GM19455 (cell line): Measurements from ENCODE around the gene TMA7.

Source experiments
- ATAC-seq: cut with Tn5 transposase; IDR thresholded peaks from one replicate; pipeline ENCODE4 v1.9.1; 2021; ENCODE audit not compliant: unreplicated experiment

Gene TMA7

GRCh38 chr3:48422681-48423080, 17.4 kb upstream of the TMA7 start:
- no peak for ATAC-seq

DNA sequence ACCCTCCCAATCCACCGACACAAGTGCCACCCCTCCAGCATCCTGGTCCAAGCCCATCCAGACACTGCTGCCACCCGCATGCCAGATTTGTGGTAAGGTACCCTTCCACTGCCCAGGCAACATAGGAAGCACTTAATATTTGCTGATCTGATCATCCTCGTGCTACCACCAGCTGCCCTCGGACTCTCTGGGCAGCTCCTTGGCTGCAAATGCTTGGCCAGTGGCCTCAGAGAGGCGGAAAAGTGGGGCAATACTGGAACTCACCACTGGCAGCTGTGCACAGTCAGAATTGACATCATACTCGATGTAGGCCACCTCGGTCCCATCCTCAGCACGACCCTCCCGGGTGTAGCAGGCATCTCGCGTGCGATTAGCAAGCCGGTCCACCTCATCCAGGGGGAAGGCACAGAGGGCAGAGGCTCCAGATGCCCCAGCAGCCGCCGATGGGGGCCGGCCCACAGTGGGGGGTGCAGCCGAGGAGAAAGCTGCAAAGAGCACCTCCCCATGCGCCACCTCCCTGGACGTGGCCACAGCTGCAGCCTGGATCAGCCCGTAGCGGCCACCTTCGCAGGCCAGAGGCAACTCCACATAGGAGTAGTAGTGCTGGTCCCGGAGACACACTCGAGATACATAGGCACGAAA, 16.7 kb upstream of the TMA7 start:
- ATAC-seq: no peak

GRCh38 chr3:48423883-48424695, 16.0 kb upstream of the TMA7 start:
- ATAC-seq: no peak

DNA sequence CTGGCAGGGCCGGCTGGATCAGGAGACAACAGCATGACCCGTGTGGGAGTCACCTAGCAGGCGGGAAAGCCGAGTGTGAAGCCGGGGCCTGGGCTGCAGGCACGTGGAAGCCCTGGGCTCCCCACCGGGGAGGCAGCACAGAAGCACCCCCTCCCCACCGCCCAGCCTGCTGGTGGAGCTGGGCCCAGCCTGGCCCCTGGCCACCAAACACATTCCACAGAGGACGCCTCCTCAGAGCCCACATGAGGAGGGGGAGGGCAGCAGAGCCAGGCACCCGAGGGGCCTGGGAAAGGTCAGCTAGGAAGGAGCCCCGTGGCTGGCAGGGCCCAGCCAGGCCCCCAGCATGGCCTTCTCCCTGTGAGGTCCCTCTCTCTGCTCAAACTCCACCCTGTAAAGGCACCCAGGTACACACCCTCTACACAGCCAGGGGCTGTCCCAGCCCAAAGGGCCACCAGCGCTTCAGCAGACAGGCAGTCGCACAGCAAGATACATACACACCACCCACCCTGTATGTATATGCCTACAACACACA, 14.7 kb upstream of the TMA7 start:
- no peak for ATAC-seq

DNA sequence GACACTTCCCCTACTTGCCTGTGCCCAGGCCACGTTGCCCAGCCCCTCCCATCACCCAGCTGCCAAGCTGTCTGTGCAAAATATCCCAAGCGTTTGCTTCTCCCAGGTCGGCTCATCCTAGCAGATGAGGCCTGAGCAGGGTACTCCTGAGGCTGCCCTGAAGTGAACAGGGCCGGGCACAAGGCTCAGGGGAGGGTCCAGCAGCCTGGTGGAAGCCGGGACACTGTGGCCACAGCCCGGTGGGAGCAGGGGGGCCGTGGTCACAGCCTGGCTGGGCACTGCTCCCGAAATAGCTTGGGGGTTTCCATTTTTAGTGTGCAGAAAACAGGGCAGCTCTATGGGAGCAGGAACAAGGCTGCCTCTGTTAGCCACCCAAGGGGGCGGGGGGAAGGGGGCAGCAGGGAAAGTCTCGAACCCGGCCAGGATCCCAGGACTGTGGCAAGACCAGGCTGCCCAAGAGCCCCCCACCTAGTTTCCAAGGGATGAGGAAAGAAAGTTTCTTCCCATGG, 13.6 kb upstream of the TMA7 start:
- no peak for ATAC-seq

- no peak for ATAC-seq
These were observed 13.0 kb upstream of the TMA7 start for GRCh38 chr3:48426944-48427629.

GRCh38 chr3:48427630-48427962, 12.5 kb upstream of the TMA7 start:
- no peak for ATAC-seq

- no peak for ATAC-seq
These were observed 11.9 kb upstream of the TMA7 start for GRCh38 chr3:48428088-48428571.

GRCh38 chr3:48428572-48429316, 11.3 kb upstream of the TMA7 start:
- ATAC-seq: no peak

DNA sequence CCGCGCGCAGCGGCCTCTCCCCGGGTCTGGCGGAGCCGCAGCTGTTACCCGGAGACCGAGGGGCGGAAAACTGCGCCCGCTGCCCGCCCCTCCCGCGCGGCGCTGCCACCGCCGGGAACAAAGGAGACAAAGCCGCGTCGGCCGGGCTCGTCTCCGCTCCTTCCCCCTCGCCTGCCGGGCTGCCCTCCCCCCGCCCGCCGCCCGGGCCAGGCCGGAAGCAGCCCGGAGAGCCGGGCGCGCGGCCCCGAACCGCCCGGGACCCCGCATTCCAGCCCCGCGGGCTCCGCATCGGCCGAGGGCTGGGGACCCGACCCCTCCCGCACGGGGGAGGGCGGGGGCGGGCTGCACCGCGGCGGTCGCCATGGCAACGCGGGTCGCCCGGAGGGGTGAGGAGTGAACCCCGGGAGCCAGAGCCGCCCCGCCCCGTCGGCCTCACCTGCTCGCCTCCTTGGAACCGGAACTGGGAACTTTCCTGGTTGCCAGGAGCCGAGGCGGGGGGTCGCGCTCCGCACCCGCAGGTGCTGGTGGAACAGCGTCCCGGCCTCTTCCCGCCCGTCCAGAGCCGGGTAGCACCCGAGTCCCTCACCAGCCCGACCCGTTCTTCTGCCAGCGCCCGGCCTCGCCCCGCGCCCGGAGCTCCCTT, 10.6 kb upstream of the TMA7 start:
- no peak for ATAC-seq

DNA sequence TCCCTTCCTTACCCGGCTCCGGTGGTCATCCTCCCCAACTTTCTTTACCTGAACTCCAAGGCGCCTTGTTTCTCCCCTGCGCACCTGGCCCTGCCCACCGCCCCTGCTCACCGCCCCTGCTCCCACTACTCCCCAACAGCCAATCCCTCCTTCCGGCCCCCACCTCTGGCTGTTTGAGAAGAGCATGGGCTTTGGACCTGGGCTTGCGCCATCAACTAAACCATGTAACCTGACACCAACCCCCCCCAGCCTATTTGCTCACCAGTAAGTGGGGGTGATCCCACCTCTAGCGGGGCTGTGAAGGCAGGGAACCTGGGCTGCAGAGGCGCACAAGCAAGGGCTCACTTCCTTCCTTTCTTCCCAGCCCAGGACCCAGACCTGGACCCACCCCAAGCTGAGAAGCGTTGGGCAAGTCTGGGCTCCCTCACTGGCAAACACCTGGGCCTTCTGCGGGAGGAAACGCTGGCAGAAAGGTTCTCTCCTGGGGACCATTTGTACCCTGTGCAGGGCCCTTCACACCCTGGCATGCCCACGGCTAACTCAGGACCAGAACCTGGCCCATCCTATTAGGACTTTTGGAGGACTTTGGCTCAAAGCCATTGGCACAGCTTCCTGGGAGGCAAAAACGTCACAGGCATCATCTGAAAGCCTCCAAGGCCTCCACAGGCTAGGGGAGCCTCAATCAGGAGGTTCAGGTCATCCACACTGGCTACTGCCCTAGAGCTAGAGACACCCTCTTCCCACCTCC, 9.9 kb upstream of the TMA7 start, which contains the start of gene PLXNB1:
PLXNB1 (minus strand) TSS at position 127 of the 748 bp plus-strand sequence. CDS start 5,475 bp downstream, outside the sequence.
- ATAC-seq: no peak

GRCh38 chr3:48430708-48431101, 9.4 kb upstream of the TMA7 start:
- no peak for ATAC-seq

- no peak for ATAC-seq
These were observed 8.6 kb upstream of the TMA7 start for GRCh38 chr3:48431224-48432029.

- ATAC-seq: no peak
These were observed 7.4 kb upstream of the TMA7 start for GRCh38 chr3:48432411-48433371.

- no peak for ATAC-seq
These were observed 6.5 kb upstream of the TMA7 start for GRCh38 chr3:48433472-48434118.

GRCh38 chr3:48434591-48435222, 5.3 kb upstream of the TMA7 start:
- no peak for ATAC-seq

DNA sequence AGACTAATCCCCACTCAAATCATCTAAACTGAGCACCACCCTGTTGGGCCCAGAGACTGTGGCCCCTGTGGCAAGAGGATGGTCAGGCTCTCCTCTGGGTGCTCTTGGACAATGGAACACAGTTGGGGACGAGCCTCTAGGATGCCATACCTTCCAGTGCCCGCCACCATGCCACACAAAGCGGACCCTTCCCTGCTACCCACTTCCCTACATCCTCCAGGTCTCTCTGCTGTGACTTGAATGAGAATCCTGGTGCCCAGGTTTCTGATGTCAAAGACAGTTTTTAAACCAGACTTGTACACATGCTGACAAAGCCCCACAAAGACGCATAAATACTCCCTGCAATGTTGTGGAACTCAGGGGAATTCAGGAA, 4.8 kb upstream of the TMA7 start:
- no peak for ATAC-seq
